GM18873 (cell line): ENCODE measurements around the gene PRDM16.

ENCODE experiments used
- ATAC-seq: cut with Tn5 transposase; IDR thresholded peaks from one replicate; pipeline ENCODE4 v1.9.1; 2021; ENCODE audit warnings: mild to moderate bottlenecking, moderate library complexity, moderate number of reproducible peaks; ENCODE audit not compliant: unreplicated experiment, low FRiP score

The PRDM16 gene

GRCh38 chr1:3192825-3193224 is 123.8 kb downstream of the PRDM16 start:
- no peak for ATAC-seq

DNA sequence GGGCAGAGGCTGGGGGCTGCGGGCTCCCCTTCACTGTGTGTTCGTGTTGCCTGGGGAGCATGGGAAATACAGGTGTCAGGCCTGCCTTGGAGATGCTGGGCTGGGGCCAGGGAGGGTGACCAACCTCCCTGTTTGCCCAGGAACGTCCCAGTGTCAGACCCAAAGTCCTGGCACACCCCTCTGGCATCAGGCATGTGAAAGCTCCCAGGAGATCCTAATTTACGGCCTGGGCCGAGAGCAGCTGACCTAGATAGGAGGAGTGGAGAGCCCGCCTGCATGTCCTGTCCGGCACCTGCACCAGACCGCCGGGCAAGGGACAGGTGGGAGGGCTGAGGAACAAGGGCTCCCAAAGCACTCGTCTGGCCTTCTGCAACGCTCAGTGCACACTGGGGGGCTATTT is 124.8 kb downstream of the PRDM16 start:
- no peak for ATAC-seq

GRCh38 chr1:3194760-3195479 is 125.9 kb downstream of the PRDM16 start:
- ATAC-seq: no peak

GRCh38 chr1:3195480-3195815 is 126.4 kb downstream of the PRDM16 start:
- no peak for ATAC-seq

DNA sequence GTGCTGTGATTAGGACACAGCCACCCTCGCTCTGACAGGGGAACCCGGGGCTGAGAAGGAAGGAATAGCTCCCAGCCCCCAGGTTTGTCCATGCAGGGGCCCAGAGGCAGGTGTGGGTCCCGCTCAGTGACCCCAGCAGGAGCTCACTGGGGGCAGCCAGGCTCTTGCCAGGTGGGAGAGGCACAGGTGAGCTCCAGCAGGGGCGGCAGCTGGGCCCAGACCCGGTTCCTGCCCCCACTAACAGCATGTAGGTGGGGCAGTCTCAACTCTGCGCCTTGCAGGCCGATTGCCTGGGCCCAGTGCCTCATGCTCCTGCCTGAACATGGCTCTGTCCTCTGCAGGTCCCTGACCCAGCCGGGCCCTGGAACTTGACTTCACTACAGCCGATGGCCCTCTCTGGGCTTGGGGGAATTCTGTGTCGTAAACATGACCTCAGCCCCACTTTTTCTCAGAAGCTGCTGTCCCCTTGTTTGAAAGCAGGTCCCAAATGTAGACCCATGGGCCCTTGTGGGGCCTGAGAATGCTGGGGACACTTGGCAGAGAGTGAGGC is 127.0 kb downstream of the PRDM16 start:
- ATAC-seq: no peak

GRCh38 chr1:3196577-3197245 is 127.7 kb downstream of the PRDM16 start:
- no peak for ATAC-seq

DNA sequence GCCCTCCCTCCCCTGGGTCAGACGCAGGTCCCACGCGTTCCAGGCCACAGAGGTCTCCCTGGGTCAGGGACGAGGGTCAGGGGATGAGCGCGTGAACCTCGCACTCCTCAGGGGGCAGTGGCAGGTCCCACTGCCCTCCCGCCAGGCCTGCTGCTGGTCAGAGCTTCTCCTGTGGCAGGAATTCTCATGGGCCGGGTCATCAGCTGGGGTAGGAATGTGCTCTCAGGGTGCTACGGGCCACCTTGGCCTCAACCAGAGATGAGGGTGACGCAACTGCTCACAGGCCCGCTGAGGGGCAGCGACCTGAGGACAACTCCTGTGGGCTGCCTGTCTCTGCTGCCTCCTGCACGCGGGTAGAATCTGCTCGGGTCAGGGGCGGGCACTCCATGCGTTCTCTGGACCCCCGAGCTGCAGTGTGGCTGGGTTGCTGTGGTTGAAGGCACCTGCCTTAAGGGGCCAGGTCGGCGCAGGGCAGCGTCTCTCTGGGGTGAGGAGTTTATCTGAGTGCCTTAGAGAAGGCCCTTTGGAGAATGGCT is 128.8 kb downstream of the PRDM16 start:
- no peak for ATAC-seq

- no peak for ATAC-seq
Measured at GRCh38 chr1:3198371-3199271, 129.6 kb downstream of the PRDM16 start.

DNA sequence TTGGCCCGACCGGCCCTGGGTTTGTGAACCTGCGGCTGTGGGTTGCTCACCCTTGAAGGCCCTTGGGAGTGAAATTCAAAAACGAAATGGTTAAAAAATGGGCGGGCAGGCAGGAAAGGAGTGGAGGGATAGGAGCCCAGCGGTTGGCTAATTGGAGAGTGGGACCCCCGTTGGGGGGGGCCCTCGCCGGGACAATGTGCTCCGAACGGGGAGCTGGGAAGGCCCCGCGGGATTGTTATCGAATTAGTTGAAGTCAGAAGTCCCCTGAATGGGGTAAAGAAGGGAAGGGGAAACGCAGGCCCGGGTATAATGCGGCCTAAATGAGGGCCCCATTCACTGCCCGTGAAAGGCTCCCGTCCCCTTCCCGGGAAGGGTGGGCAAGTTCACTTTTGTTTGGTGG is 135.7 kb downstream of the PRDM16 start:
- no peak for ATAC-seq

GRCh38 chr1:3205815-3206214 is 136.8 kb downstream of the PRDM16 start:
- ATAC-seq: no peak

DNA sequence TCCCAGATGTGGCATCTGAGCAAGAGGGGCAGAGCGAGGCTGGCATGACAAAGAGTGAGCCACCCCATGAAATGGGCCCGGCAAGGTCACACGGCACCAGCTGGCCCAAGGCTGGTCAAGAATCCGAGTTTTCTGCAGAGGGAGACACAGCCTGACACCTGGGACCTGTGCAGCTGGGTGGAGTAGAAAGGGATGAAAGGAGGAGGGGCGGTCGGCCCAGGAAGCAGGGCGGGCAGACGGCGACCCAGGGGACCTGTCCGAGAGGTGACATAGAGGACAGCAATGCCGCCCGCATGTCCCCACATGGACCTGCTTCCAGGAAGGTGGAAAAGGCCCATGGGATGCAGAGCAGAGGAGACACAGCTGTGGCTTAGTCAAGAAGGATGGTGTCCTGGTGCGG is 137.7 kb downstream of the PRDM16 start:
- ATAC-seq: no peak

DNA sequence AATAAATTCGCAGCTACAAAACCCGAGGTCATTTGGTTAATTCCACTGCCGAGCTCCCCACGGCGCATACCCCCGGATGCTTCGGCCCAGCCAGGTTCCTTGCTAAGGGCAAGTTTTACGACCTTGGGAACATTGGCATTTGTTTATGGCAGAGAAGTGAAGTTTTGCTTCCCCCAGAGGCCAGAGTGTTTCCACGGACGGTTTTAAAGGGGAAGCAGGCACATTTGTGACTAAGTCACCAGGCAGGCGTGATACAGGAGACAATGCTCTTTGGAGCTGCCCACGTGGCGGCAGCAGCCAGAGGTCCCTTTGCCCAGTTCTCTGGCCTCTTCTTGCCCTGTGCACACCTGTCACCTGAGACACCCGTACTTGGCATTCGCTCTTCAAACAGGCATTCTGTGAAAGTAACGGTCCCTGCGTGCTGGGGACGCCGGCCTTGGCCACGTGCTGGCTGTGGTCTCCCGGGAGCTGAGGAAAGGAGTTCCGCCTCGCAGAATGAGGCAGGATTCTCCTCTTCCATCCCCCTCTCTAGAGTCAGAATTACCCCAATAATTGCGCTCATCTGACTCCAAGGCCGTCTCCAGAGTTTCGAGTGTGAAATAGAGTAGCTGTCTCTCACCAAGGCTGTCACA is 138.3 kb downstream of the PRDM16 start:
- ATAC-seq: no peak

GRCh38 chr1:3208819-3209200 is 139.8 kb downstream of the PRDM16 start:
- ATAC-seq: no peak

- ATAC-seq: no peak
Measured at GRCh38 chr1:3209201-3209600, 140.2 kb downstream of the PRDM16 start.

DNA sequence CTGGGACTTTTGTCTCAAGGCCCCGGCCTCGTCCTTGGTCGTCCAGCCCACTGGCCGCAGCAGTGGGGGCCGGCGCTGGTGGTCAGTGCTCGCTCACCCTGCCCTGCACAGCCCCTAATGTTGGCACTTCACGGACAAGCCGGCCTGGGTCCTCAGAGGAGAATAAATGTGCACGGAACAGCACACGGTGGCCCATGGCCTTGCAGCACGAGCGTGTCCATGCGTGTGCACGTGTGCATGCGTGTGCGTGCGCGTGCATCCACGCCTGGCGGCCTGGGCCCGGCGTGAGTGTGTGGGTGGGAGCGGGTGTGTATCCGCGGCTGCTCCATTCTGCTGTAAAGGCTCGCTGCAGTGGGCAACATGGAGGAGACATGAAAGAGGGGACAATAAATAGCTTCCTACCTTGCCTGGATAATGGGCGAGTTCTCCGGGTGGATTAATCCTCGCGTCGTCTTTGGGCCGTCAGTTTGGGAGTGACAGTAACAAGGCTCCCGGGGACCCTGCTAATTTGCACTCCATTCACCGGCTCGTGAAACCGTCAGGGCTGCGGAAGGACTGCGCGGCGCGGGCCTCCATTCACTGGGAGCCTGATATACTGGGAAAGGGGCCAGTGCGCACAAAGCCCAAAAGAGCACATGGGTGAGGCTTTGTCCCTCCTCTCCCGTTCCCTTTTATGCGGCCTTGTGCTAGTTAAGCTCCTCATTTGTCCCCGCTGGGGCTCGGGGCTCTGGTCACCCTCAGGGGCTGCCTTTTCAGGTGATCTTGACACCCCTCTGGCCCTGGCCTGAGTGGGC is 142.8 kb downstream of the PRDM16 start:
- no peak for ATAC-seq

- no peak for ATAC-seq
Measured at GRCh38 chr1:3212453-3213355, 143.7 kb downstream of the PRDM16 start.

DNA sequence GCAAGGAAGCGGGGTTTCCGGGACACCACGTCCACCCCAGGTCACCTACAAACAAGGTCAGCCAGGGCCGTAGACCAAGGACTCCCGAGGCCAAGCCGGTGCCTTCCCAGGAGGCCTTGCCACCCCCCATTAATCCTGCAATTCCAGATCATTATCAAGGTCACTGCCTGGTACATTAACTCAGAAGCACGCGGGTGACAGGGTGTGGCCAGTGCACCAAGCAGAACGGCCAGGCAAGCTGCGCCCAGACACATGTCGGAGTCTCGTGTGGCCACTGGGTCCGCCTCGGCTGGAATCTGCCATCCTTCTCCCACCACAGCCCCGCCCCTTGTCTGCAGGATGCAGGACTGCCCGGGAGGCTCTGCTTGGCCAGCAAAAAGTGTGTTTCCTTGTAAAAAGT is 144.7 kb downstream of the PRDM16 start:
- no peak for ATAC-seq

DNA sequence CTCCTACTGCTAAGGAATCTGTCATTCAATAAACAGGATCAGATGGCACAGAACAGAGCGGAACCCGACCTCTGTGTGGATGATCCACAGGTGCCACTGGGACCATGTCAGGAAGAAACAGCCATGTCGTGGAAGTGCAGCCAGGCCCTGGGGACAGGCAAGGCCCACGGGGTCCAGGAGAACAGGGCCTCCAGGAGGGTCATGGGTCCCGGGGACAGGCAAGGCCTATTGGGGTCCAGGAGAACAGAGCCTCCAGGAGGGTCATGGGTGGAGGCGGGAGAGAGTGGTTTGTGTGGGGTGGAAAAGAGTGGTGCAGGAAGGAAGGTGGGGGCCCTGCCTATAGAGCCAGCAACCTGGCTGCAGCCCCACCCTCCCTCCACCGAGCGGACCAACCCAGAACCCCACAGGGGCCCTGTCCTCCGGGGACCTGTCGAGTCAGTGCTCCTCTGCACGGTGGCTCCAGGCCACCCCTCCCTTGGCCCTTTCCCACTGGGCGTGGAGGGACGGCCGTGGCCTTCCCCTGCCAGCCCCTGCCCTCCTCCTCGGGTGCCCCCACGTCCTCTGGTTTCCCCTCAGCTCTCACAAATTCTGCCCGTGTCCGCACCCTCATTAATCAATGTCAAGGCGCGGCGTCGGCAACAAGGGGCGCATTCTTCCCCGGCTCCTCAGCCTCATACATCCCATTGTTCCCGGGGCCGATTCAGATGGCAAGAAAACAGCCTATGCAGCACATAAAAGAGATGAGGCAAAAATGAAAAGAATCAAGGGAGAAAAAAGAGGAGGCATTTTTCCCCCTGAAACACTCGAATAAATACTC is 146.4 kb downstream of the PRDM16 start:
- ATAC-seq: no peak
